Large intestine (tissue), 3 donors: ENCODE data around the gene TFAP2E. TPM values are rescaled to one million over a fixed set of nuclear protein-coding genes. Genes with fewer than 3 reads are reported as not detected.
A peak's percentile ranks its signal among the peaks of the same experiment; 100 is the strongest.

Experiments used
- DNase-seq, 2 donors: peaks; one replicate each; pipeline versions ENCODE4 v3.0.0 to v3.0.0-alpha.2; 2013
- H3K27ac ChIP-seq: one replicate; pipeline ENCODE4 v1.5.1; 2013; ENCODE audit warnings: low read length
- H3K27me3 ChIP-seq: 2 replicates; pipeline ENCODE4 v1.6.1; 2013; ENCODE audit warnings: low read length; ENCODE audit not compliant: control insufficient read depth, insufficient read depth
- H3K36me3 ChIP-seq: 2 replicates; pipeline ENCODE4 v1.6.1; 2013; ENCODE audit warnings: low read length; ENCODE audit not compliant: control insufficient read depth, insufficient read depth
- H3K4me1 ChIP-seq: one replicate; pipeline ENCODE4 v1.6.1; 2013; ENCODE audit warnings: low read length; ENCODE audit not compliant: control insufficient read depth, insufficient read depth
- H3K4me3 ChIP-seq: one replicate; pipeline ENCODE4 v1.5.1; 2013; ENCODE audit warnings: low read length
- H3K9me3 ChIP-seq: one replicate; pipeline ENCODE4 v1.6.1; 2013; ENCODE audit warnings: mild to moderate bottlenecking, low read depth, low read length, moderate library complexity; ENCODE audit not compliant: control insufficient read depth
- WGBS: methylation state at CpG from one replicate; pipeline ENCODE4 v1.1.5; 2013; ENCODE audit warnings: low lambda C conversion rate; ENCODE audit not compliant: insufficient coverage; 5-methylcytosine and 5-hydroxymethylcytosine counted together
- polyA plus RNA-seq: library from polyadenylated mRNA; unstranded; fragments of 120-200 nt; gene quantifications from one replicate; pipeline ENCODE4 v1.2.1, GENCODE V29; 2013

TFAP2E gene
- polyA plus RNA-seq, 1 donor: 1.9 TPM

GRCh38 chr1:35564037-35564883, 8.9 kb upstream of the TFAP2E start:
- no peaks in the 10 kb centered on the region for H3K4me1 ChIP-seq
- H3K9me3 ChIP-seq: no peaks in the 10 kb centered on the region
- H3K27me3 ChIP-seq: no peaks in the 10 kb centered on the region
- peaks cover 27% of the 10 kb centered on the region for H3K36me3 ChIP-seq
- WGBS: 83% methylated on average over 1 of the region's 9 CpGs
- H3K4me3 ChIP-seq: no peak overlapping the region
- DNase-seq: peak; percentile 50 to 60
- H3K27ac ChIP-seq: no peak overlapping the region

- Histone ChIP-seq H3K27me3 (peaks cover under 1% of the 10 kb centered on the region), H3K36me3 (peaks cover 27% of the 10 kb centered on the region), H3K9me3 (no peaks in the 10 kb centered on the region), H3K27ac (no peak overlapping the region), H3K4me1 (no peaks in the 10 kb centered on the region), H3K4me3 (no peak overlapping the region)
- no CpG with 5 or more reads among the region's 28 CpGs for WGBS
- no peak for DNase-seq
Observed at GRCh38 chr1:35564884-35565741, 8.0 kb upstream of the TFAP2E start.

GRCh38 chr1:35565742-35566133, 7.4 kb upstream of the TFAP2E start:
- Histone ChIP-seq H3K36me3 (peaks cover 27% of the 10 kb centered on the region), H3K27me3 (peaks cover 6% of the 10 kb centered on the region), H3K9me3 (no peaks in the 10 kb centered on the region), H3K27ac (no peak overlapping the region), H3K4me3 (no peak overlapping the region), H3K4me1 (no peaks in the 10 kb centered on the region)
- no peak for DNase-seq
- no CpG with 5 or more reads among the region's 11 CpGs for WGBS

- H3K4me3 ChIP-seq: no peak overlapping the region
- H3K9me3 ChIP-seq: no peaks in the 10 kb centered on the region
- H3K36me3 ChIP-seq: peaks cover 20% of the 10 kb centered on the region
- H3K27me3 ChIP-seq: peaks cover 30% of the 10 kb centered on the region
- H3K4me1 ChIP-seq: peaks cover 6% of the 10 kb centered on the region
- no peak overlapping the region for H3K27ac ChIP-seq
- no CpG with 5 or more reads among the region's 9 CpGs for WGBS
- no peak for DNase-seq
Observed at GRCh38 chr1:35567947-35568558, 5.1 kb upstream of the TFAP2E start.

- Histone ChIP-seq H3K27ac (no peak overlapping the region), H3K4me3 (no peak overlapping the region), H3K36me3 (peaks cover 13% of the 10 kb centered on the region), H3K9me3 (no peaks in the 10 kb centered on the region), H3K4me1 (peaks cover 6% of the 10 kb centered on the region), H3K27me3 (peaks cover 39% of the 10 kb centered on the region)
- peak; percentile 59 to 61 for DNase-seq
- WGBS: no CpG with 5 or more reads among the region's 4 CpGs
Observed at GRCh38 chr1:35568975-35569395, 4.1 kb upstream of the TFAP2E start.

GRCh38 chr1:35569936-35570335, 3.2 kb upstream of the TFAP2E start:
- no peak for DNase-seq
- 100% methylated on average over 1 of the region's 1 CpG for WGBS
- H3K27ac ChIP-seq: no peak overlapping the region
- peaks cover 3% of the 10 kb centered on the region for H3K9me3 ChIP-seq
- peaks cover 8% of the 10 kb centered on the region for H3K4me1 ChIP-seq
- H3K4me3 ChIP-seq: no peak overlapping the region
- H3K36me3 ChIP-seq: peaks cover 6% of the 10 kb centered on the region
- peaks cover 47% of the 10 kb centered on the region for H3K27me3 ChIP-seq

GRCh38 chr1:35570589-35571137, 2.5 kb upstream of the TFAP2E start:
- DNase-seq: no peak
- WGBS: 82% methylated on average over 2 of the region's 10 CpGs
- Histone ChIP-seq H3K4me1 (peaks cover 10% of the 10 kb centered on the region), H3K4me3 (no peak overlapping the region), H3K36me3 (peaks cover 4% of the 10 kb centered on the region), H3K9me3 (peaks cover 3% of the 10 kb centered on the region), H3K27me3 (peaks cover 54% of the 10 kb centered on the region), H3K27ac (no peak overlapping the region)

- H3K27ac ChIP-seq: no peak overlapping the region
- no peak overlapping the region for H3K4me3 ChIP-seq
- H3K27me3 ChIP-seq: peaks cover 60% of the 10 kb centered on the region
- peaks cover 10% of the 10 kb centered on the region for H3K4me1 ChIP-seq
- DNase-seq: no peak
- no CpG with 5 or more reads among the region's 8 CpGs for WGBS
- peaks cover 3% of the 10 kb centered on the region for H3K9me3 ChIP-seq
- H3K36me3 ChIP-seq: peaks cover 4% of the 10 kb centered on the region
Observed at GRCh38 chr1:35571263-35571662, 1.9 kb upstream of the TFAP2E start.

GRCh38 chr1:35572296-35572695, 818 bp upstream of the TFAP2E start:
- peaks cover 70% of the 10 kb centered on the region for H3K27me3 ChIP-seq
- DNase-seq: no peak
- WGBS: no CpG with 5 or more reads among the region's 2 CpGs

GRCh38 chr1:35574125-35574654, 1.1 kb downstream of the TFAP2E start:
- no peak overlapping the region for H3K4me3 ChIP-seq
- H3K9me3 ChIP-seq: peaks cover 11% of the 10 kb centered on the region
- H3K36me3 ChIP-seq: no peaks in the 10 kb centered on the region
- no peak overlapping the region for H3K27ac ChIP-seq
- H3K27me3 ChIP-seq: peaks cover 86% of the 10 kb centered on the region
- no peak for DNase-seq
- no CpG with 5 or more reads among the region's 48 CpGs for WGBS
- peaks cover 21% of the 10 kb centered on the region for H3K4me1 ChIP-seq

More at GRCh38 chr1:35572296-35572695, 818 bp upstream of the TFAP2E start:
- Histone ChIP-seq H3K27ac (no peak overlapping the region), H3K4me1 (peaks cover 13% of the 10 kb centered on the region), H3K4me3 (no peak overlapping the region), H3K36me3 (peaks cover 1% of the 10 kb centered on the region), H3K9me3 (peaks cover 8% of the 10 kb centered on the region)
